ENCODE data around the gene PBRM1. TPM values are rescaled to one million over a fixed set of nuclear protein-coding genes. Genes with fewer than 3 reads are reported as not detected.

Gene PBRM1
- total RNA-seq, 2 donors from 2014 or later, result 85.3 to 95.4 TPM

Other genes starting within 250 kb of the PBRM1 start
- gene SEMA3G, start 240.8 kb downstream of the PBRM1 start, total RNA-seq, result under 1 TPM in 1 of 2 donors, not detected in 1; 0.08 TPM
- not detected for gene TNNC1, start 231.9 kb downstream of the PBRM1 start, total RNA-seq
- 100 to 1,000 TPM in 1 of 2 donors, 10 to 100 TPM in 1; 72.5 to 116 TPM for gene NISCH, start 230.3 kb downstream of the PBRM1 start, total RNA-seq
- under 1 TPM; 0.57 to 0.92 TPM for gene STAB1, start 190.6 kb downstream of the PBRM1 start, total RNA-seq
- gene NT5DC2, start 152.1 kb downstream of the PBRM1 start, total RNA-seq, result 100 to 1,000 TPM in 1 of 2 donors, 10 to 100 TPM in 1; 59.7 to 166 TPM
- gene UQCC5, start 149.3 kb downstream of the PBRM1 start, total RNA-seq, result 10 to 100 TPM in 1 of 2 donors, 1 to 10 TPM in 1; 6.7 to 18.0 TPM
- gene GNL3, start 119 bp upstream of the PBRM1 start, total RNA-seq, result 100 to 1,000 TPM; 153 to 225 TPM
- gene GLT8D1, start 19.9 kb upstream of the PBRM1 start, total RNA-seq, result 10 to 100 TPM; 32.4 to 41.1 TPM
- 10 to 100 TPM; 74.4 to 92.4 TPM for gene SPCS1, start 20.2 kb upstream of the PBRM1 start, total RNA-seq
- gene NEK4, start 85.0 kb upstream of the PBRM1 start, total RNA-seq, result 10 to 100 TPM; 24.8 to 52.7 TPM
- gene ITIH1, start 91.7 kb upstream of the PBRM1 start, total RNA-seq, result not detected
- not detected for gene ITIH3, start 108.9 kb upstream of the PBRM1 start, total RNA-seq
- gene ITIH4, start 144.8 kb upstream of the PBRM1 start, total RNA-seq, result 10 to 100 TPM in 1 of 2 donors, 1 to 10 TPM in 1; 8.5 to 14.6 TPM
- gene MUSTN1, start 149.1 kb upstream of the PBRM1 start, total RNA-seq, result 1 to 10 TPM in 1 of 2 donors, not detected in 1; 1.3 TPM
- 10 to 100 TPM; 19.8 to 31.1 TPM for gene STIMATE, start 211.6 kb upstream of the PBRM1 start, total RNA-seq

Data from natural killer cell treated with Interleukin-12 subunit alpha and Interleukin-12 subunit beta and Interleukin-15 and Interleukin-18, amount 100 ng/mL, for 72 hours (primary cell).